D721Med (cell line): ENCODE results near the gene ZC3H10.

Experiments
- DNase-seq: peaks from one replicate; pipeline ENCODE4 v3.0.0; 2011; ENCODE audit warnings: low spot score; ENCODE audit not compliant: insufficient read length
- FAIRE-seq: peaks from 2 replicates; lab custom pipeline; 2011; peaks lifted over from hg19 to GRCh38; lab: Jason Lieb, UNC
- CTCF ChIP-seq: IDR thresholded peaks from 2 replicates; pipeline ENCODE4 v1.5.1; 2012; ENCODE audit warnings: mild to moderate bottlenecking, control low read depth; ENCODE audit not compliant: insufficient read depth; ENCODE audit errors: missing control alignments

Gene ZC3H10

GRCh38 chr12:56103823-56104108 lies 14.3 kb upstream of the ZC3H10 start:
- TF ChIP-seq CTCF, result no peak
- FAIRE-seq (no peak), DNase-seq (no peak)

DNA sequence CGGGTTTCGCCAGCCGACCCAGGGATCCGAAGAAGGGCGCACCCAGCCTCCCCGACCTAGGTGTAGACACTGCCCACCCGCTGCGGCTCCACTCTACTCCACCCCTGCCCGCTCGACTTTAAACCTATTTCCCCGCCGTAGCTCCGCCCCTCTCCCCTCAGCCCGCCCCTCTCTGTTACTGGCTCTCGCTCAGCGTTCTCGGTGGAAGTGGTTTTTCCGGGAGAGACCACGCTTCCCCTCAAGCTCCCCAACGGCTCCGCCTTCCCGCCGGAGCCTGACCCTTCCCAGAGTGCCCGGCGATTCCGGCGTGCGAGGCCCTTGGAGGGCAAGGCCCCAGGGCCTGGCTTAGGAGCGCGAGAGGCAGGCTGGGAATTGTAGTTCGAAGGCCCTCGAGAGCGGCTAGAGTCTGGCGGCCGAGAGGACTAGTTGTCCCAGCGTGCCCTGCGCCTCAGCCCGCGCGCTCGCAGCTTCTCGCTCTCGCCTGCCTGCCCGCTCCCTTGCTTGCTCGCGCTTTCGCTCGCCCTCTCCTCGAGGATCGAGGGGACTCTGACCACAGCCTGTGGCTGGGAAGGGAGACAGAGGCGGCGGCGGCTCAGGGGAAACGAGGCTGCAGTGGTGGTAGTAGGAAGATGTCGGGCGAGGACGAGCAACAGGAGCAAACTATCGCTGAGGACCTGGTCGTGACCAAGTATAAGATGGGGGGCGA lies 13.8 kb upstream of the ZC3H10 start, which contains the start of gene PA2G4:
Gene PA2G4 (plus strand): TSS at position 451 of the 706 bp plus-strand sequence. CDS start 179 bp downstream, at position 630.
- DNase-seq (peak; percentile 80), FAIRE-seq (no peak)
- TF ChIP-seq CTCF, result no peak

- no peak for DNase-seq
- FAIRE-seq, result no peak
- no peak for TF ChIP-seq CTCF
Measured at GRCh38 chr12:56104815-56105608, 13.1 kb upstream of the ZC3H10 start.

GRCh38 chr12:56105609-56105902 lies 12.5 kb upstream of the ZC3H10 start:
- TF ChIP-seq CTCF, result no peak
- DNase-seq (no peak), FAIRE-seq (no peak)

DNA sequence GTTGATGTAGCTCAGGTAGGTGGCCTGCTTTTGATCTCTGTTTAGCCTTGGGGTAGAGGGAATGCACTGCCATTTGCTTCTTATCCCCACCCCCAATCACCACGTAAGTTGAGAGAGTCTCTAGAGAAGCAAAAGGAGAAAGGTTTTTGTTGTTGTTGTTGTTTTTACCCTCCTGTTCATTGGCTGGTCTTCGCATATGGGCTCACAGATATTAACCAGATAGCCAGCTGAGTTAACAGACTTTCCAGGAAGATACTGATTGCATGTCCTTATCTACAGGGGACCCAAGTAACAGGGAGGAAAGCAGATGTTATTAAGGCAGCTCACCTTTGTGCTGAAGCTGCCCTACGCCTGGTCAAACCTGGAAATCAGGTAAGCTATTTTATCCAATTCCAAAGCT lies 10.8 kb upstream of the ZC3H10 start:
- no peak for TF ChIP-seq CTCF
- DNase-seq (no peak), FAIRE-seq (no peak)

GRCh38 chr12:56110571-56110970 lies 7.5 kb upstream of the ZC3H10 start:
- no peak for FAIRE-seq
- DNase-seq, result no peak
- TF ChIP-seq CTCF, result no peak

DNA sequence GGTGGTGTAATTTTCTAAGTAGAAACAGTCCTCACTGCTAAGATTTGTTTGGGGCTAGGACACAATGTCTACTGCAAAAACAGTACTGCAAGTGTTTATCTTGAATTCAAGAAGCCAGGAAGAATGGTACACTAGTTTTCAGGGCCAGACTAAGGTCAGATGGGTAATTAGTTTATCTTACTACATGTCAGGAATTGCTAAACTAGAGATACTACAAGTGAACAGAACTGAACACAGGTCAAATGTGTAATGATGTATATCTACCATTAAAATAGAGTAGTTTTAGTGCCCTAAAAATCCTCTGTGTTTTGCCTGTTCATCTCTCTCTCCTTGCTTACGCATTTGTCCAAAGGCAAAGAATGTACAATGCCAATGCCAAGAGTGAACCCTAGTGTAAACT lies 4.0 kb upstream of the ZC3H10 start:
- no peak for TF ChIP-seq CTCF
- no peak for DNase-seq
- no peak for FAIRE-seq
